ENCODE results near the gene SETX.

The SETX gene

GRCh38 chr9:132244582-132245455, 110.0 kb downstream of the SETX start:
- peaks cover 9% of the 10 kb centered on the region for H3K4me1 Mint-ChIP-seq
- DNase-seq (no peak), ATAC-seq (no peak)
- peaks cover 13% of the 10 kb centered on the region for H3K27me3 Mint-ChIP-seq
- no peak overlapping the region for H3K27ac Mint-ChIP-seq
- no peak overlapping the region for H3K4me3 Mint-ChIP-seq
- H3K9me3 Mint-ChIP-seq, result no peaks in the 10 kb centered on the region
- no peaks in the 10 kb centered on the region for H3K36me3 Mint-ChIP-seq (ENCODE audit: low read depth)

GRCh38 chr9:132243156-132244074, 111.4 kb downstream of the SETX start:
- Mint-ChIP-seq H3K4me1 (peaks cover 9% of the 10 kb centered on the region), H3K36me3 (ENCODE audit: low read depth) (no peaks in the 10 kb centered on the region), H3K9me3 (no peaks in the 10 kb centered on the region), H3K4me3 (peak overlapping the region; percentile 85), H3K27me3 (peaks cover 13% of the 10 kb centered on the region), H3K27ac (no peak overlapping the region)
- DNase-seq (no peak), ATAC-seq (no peak)

- Mint-ChIP-seq H3K9me3 (no peaks in the 10 kb centered on the region), H3K27me3 (peaks cover 13% of the 10 kb centered on the region), H3K36me3 (ENCODE audit: low read depth) (no peaks in the 10 kb centered on the region), H3K27ac (peak overlapping the region; percentile 73), H3K4me1 (peaks cover 9% of the 10 kb centered on the region), H3K4me3 (peak overlapping the region; percentile 85)
- DNase-seq (no peak), ATAC-seq (no peak)
Observed at GRCh38 chr9:132242621-132243155, 112.1 kb downstream of the SETX start.

- H3K4me1 Mint-ChIP-seq, result peaks cover 9% of the 10 kb centered on the region
- no peaks in the 10 kb centered on the region for H3K36me3 Mint-ChIP-seq (ENCODE audit: low read depth)
- peak overlapping the region; percentile 85 for H3K4me3 Mint-ChIP-seq
- ATAC-seq (no peak), DNase-seq (peak; percentile 44)
- peaks cover 13% of the 10 kb centered on the region for H3K27me3 Mint-ChIP-seq
- no peaks in the 10 kb centered on the region for H3K9me3 Mint-ChIP-seq
- peak overlapping the region; percentile 73 for H3K27ac Mint-ChIP-seq
Observed at GRCh38 chr9:132241840-132242620, 112.8 kb downstream of the SETX start.

- Mint-ChIP-seq H3K27me3 (peaks cover 13% of the 10 kb centered on the region), H3K27ac (peak overlapping the region; percentile 71), H3K9me3 (no peaks in the 10 kb centered on the region), H3K36me3 (ENCODE audit: low read depth) (no peaks in the 10 kb centered on the region), H3K4me1 (peaks cover 9% of the 10 kb centered on the region), H3K4me3 (peak overlapping the region; percentile 88)
- ATAC-seq (peak; percentile 7), DNase-seq (no peak)
Observed at GRCh38 chr9:132241483-132241839, 113.3 kb downstream of the SETX start.

- Mint-ChIP-seq H3K27me3 (peaks cover 13% of the 10 kb centered on the region), H3K27ac (peak overlapping the region; percentile 71), H3K36me3 (ENCODE audit: low read depth) (no peaks in the 10 kb centered on the region), H3K9me3 (no peaks in the 10 kb centered on the region), H3K4me3 (peak overlapping the region; percentile 88), H3K4me1 (peaks cover 9% of the 10 kb centered on the region)
- peak; percentile 88 for ATAC-seq
- DNase-seq, result peak; percentile 99
Observed at GRCh38 chr9:132240841-132241482, 113.8 kb downstream of the SETX start.

- peaks cover 9% of the 10 kb centered on the region for H3K4me1 Mint-ChIP-seq
- H3K27ac Mint-ChIP-seq, result no peak overlapping the region
- H3K27me3 Mint-ChIP-seq, result peaks cover 10% of the 10 kb centered on the region
- no peaks in the 10 kb centered on the region for H3K36me3 Mint-ChIP-seq (ENCODE audit: low read depth)
- no peak overlapping the region for H3K4me3 Mint-ChIP-seq
- ATAC-seq (no peak), DNase-seq (no peak)
- no peaks in the 10 kb centered on the region for H3K9me3 Mint-ChIP-seq
Observed at GRCh38 chr9:132239999-132240840, 114.6 kb downstream of the SETX start.

- H3K4me3 Mint-ChIP-seq, result no peak overlapping the region
- peaks cover 9% of the 10 kb centered on the region for H3K4me1 Mint-ChIP-seq
- no peak for DNase-seq
- no peak overlapping the region for H3K27ac Mint-ChIP-seq
- no peaks in the 10 kb centered on the region for H3K9me3 Mint-ChIP-seq
- no peaks in the 10 kb centered on the region for H3K36me3 Mint-ChIP-seq (ENCODE audit: low read depth)
- H3K27me3 Mint-ChIP-seq, result peaks cover 10% of the 10 kb centered on the region
- no peak for ATAC-seq
Observed at GRCh38 chr9:132239518-132239917, 115.3 kb downstream of the SETX start.

GRCh38 chr9:132238992-132239391, 115.8 kb downstream of the SETX start:
- ATAC-seq, result no peak
- Mint-ChIP-seq H3K27ac (no peak overlapping the region), H3K27me3 (peaks cover 10% of the 10 kb centered on the region), H3K4me1 (peaks cover 9% of the 10 kb centered on the region), H3K9me3 (no peaks in the 10 kb centered on the region), H3K36me3 (ENCODE audit: low read depth) (no peaks in the 10 kb centered on the region), H3K4me3 (no peak overlapping the region)
- DNase-seq, result no peak

GRCh38 chr9:132238026-132238972, 116.5 kb downstream of the SETX start:
- Mint-ChIP-seq H3K27me3 (peaks cover 5% of the 10 kb centered on the region), H3K4me1 (peaks cover 9% of the 10 kb centered on the region), H3K27ac (no peak overlapping the region), H3K36me3 (ENCODE audit: low read depth) (no peaks in the 10 kb centered on the region), H3K4me3 (no peak overlapping the region), H3K9me3 (no peaks in the 10 kb centered on the region)
- no peak for ATAC-seq
- no peak for DNase-seq

GRCh38 chr9:132237481-132237880, 117.3 kb downstream of the SETX start:
- DNase-seq (no peak), ATAC-seq (no peak)
- Mint-ChIP-seq H3K27me3 (peaks cover 3% of the 10 kb centered on the region), H3K9me3 (no peaks in the 10 kb centered on the region), H3K4me3 (no peak overlapping the region), H3K4me1 (peaks cover 8% of the 10 kb centered on the region), H3K27ac (no peak overlapping the region), H3K36me3 (ENCODE audit: low read depth) (no peaks in the 10 kb centered on the region)

- H3K27me3 Mint-ChIP-seq, result no peaks in the 10 kb centered on the region
- no peak overlapping the region for H3K4me3 Mint-ChIP-seq
Observed at GRCh38 chr9:132236662-132237311, 118.0 kb downstream of the SETX start.

More at GRCh38 chr9:132236662-132237311, 118.0 kb downstream of the SETX start:
- Mint-ChIP-seq H3K9me3 (no peaks in the 10 kb centered on the region), H3K36me3 (ENCODE audit: low read depth) (no peaks in the 10 kb centered on the region), H3K4me1 (peaks cover 4% of the 10 kb centered on the region), H3K27ac (no peak overlapping the region)
- ATAC-seq (no peak), DNase-seq (no peak)
